Smooth muscle cell (in vitro differentiated cells): Measurements from ENCODE around the gene SEPTIN5. TPM values are rescaled to one million over a fixed set of nuclear protein-coding genes. Genes with fewer than 3 reads are reported as not detected.

Experiments
- DNase-seq: peaks from one replicate; lab custom pipeline; 2025; ENCODE audit not compliant: unreplicated experiment; lab: John Stamatoyannopoulos, UW
- H2AFZ ChIP-seq: fragments of 200-600 bp; sonication (generic); 2 replicates; pipeline ENCODE4 v1.6.0; 2016; ENCODE audit warnings: antibody characterized with exemption, low read depth, mild to moderate bottlenecking
- H3F3A ChIP-seq: fragments of 200-600 bp; sonication (generic); 2 replicates; pipeline ENCODE4 v1.6.0; 2017; ENCODE audit warnings: antibody characterized with exemption, low read depth
- H3K27ac ChIP-seq: fragments of 200-600 bp; sonication (generic); 2 replicates; pipeline ENCODE4 v1.5.1; 2016; ENCODE audit warnings: low read depth, mild to moderate bottlenecking
- H3K27me3 ChIP-seq: fragments of 200-600 bp; sonication (generic); 2 replicates; pipeline ENCODE4 v1.6.1; 2016; ENCODE audit warnings: low read depth, mild to moderate bottlenecking
- H3K36me3 ChIP-seq: fragments of 200-600 bp; sonication (generic); 2 replicates; pipeline ENCODE4 v1.5.1; 2016; ENCODE audit warnings: low read depth
- H3K4me1 ChIP-seq: fragments of 200-600 bp; sonication (generic); 2 replicates; pipeline ENCODE4 v1.5.1; 2016; ENCODE audit warnings: low read depth
- H3K4me2 ChIP-seq: fragments of 200-600 bp; sonication (generic); 2 replicates; pipeline ENCODE4 v1.6.0; 2016; ENCODE audit warnings: mild to moderate bottlenecking
- H3K4me3 ChIP-seq: fragments of 200-600 bp; sonication (generic); 2 replicates; pipeline ENCODE4 v1.5.1; 2016; ENCODE audit warnings: mild to moderate bottlenecking
- H3K79me2 ChIP-seq: fragments of 200-600 bp; sonication (generic); 2 replicates; pipeline ENCODE4 v1.6.0; 2016; ENCODE audit warnings: low read depth, mild to moderate bottlenecking
- H3K9ac ChIP-seq: fragments of 200-600 bp; sonication (generic); 2 replicates; pipeline ENCODE4 v1.6.0; 2016; ENCODE audit warnings: low read depth
- H3K9me3 ChIP-seq: fragments of 200-600 bp; sonication (generic); replicated peaks from 2 replicates; pipeline ENCODE4 v1.5.1; 2016; ENCODE audit warnings: low read depth
- H4K20me1 ChIP-seq: fragments of 200-600 bp; sonication (generic); 2 replicates; pipeline ENCODE4 v1.6.0; 2016; ENCODE audit warnings: low read depth
- CTCF ChIP-seq: fragments of 200-600 bp; sonication (generic); IDR thresholded peaks from 2 replicates; pipeline ENCODE4 v1.5.1; 2017; ENCODE audit warnings: borderline replicate concordance, mild to moderate bottlenecking, antibody characterized with exemption; ENCODE audit not compliant: insufficient read depth, poor library complexity, severe bottlenecking
- whole genome bisulfite sequencing: methylation state at CpG from one replicate; pipeline ENCODE4 v1.1.7; 2016; ENCODE audit warnings: low lambda C conversion rate; 5-methylcytosine and 5-hydroxymethylcytosine counted together
- polyA plus RNA-seq: library from polyadenylated mRNA; unstranded; fragments of >200 nt; fragmentation: Nextera tagmentation; extraction: Ambion mirVana; gene quantifications from 2 replicates; pipeline ENCODE4 v1.2.1, GENCODE V29; 2016
- total RNA-seq: library from RNA; depleted of rRNA; stranded (reverse); fragments of >200 nt; gene quantifications from 2 replicates; pipeline ENCODE4 v1.2.3, GENCODE V29; 2014

Gene SEPTIN5
- total and polyA plus RNA-seq, 2 experiments from 2014 or later = 26.6 to 64.1 TPM

- Histone ChIP-seq H3K27me3 (no peaks in the 10 kb centered on the region), H4K20me1 (no peaks in the 10 kb centered on the region), H3K9me3 (no peaks in the 10 kb centered on the region), H3K4me3 (no peak overlapping the region), H2AFZ (no peak overlapping the region), H3K36me3 (no peaks in the 10 kb centered on the region), H3K4me2 (no peak overlapping the region), H3K27ac (no peak overlapping the region), H3F3A (no peaks in the 10 kb centered on the region), H3K4me1 (no peaks in the 10 kb centered on the region), H3K9ac (no peak overlapping the region), H3K79me2 (no peaks in the 10 kb centered on the region)
- 91% methylated on average over 4 of the region's 4 CpGs for WGBS
- TF ChIP-seq CTCF = no peak
- no peak for DNase-seq
Measured at GRCh38 chr22:19669570-19669969, 44.7 kb upstream of the SEPTIN5 start.

- Histone ChIP-seq H3F3A (no peaks in the 10 kb centered on the region), H3K9me3 (no peaks in the 10 kb centered on the region), H3K79me2 (no peaks in the 10 kb centered on the region), H2AFZ (no peak overlapping the region), H3K9ac (no peak overlapping the region), H3K4me1 (no peaks in the 10 kb centered on the region), H3K4me3 (no peak overlapping the region), H3K4me2 (no peak overlapping the region), H3K27me3 (no peaks in the 10 kb centered on the region), H3K36me3 (no peaks in the 10 kb centered on the region), H4K20me1 (no peaks in the 10 kb centered on the region), H3K27ac (no peak overlapping the region)
- no peak for TF ChIP-seq CTCF
- DNase-seq = no peak
- 90% methylated on average over 3 of the region's 3 CpGs for WGBS
Measured at GRCh38 chr22:19671316-19671715, 43.0 kb upstream of the SEPTIN5 start.

GRCh38 chr22:19672054-19672776, 42.1 kb upstream of the SEPTIN5 start:
- Histone ChIP-seq H3K79me2 (no peaks in the 10 kb centered on the region), H4K20me1 (no peaks in the 10 kb centered on the region), H3K9ac (no peak overlapping the region), H3K4me2 (no peak overlapping the region), H3K36me3 (no peaks in the 10 kb centered on the region), H3F3A (no peaks in the 10 kb centered on the region), H3K27me3 (no peaks in the 10 kb centered on the region), H3K4me3 (no peak overlapping the region), H2AFZ (no peak overlapping the region), H3K9me3 (no peaks in the 10 kb centered on the region), H3K4me1 (no peaks in the 10 kb centered on the region), H3K27ac (no peak overlapping the region)
- TF ChIP-seq CTCF = no peak
- DNase-seq = no peak
- WGBS = 92% methylated on average over 9 of the region's 9 CpGs

- no peaks in the 10 kb centered on the region for H3K79me2 ChIP-seq
- no peak overlapping the region for H3K27ac ChIP-seq
- H4K20me1 ChIP-seq = no peaks in the 10 kb centered on the region
- no peak overlapping the region for H3K4me2 ChIP-seq
- no peaks in the 10 kb centered on the region for H3K4me1 ChIP-seq
- no peak overlapping the region for H2AFZ ChIP-seq
- H3K9ac ChIP-seq = no peak overlapping the region
- no peaks in the 10 kb centered on the region for H3F3A ChIP-seq
- no peaks in the 10 kb centered on the region for H3K36me3 ChIP-seq
- DNase-seq = no peak
- no peak for TF ChIP-seq CTCF
- no peak overlapping the region for H3K4me3 ChIP-seq
- H3K27me3 ChIP-seq = no peaks in the 10 kb centered on the region
- 81% methylated on average over 4 of the region's 4 CpGs for WGBS
- no peaks in the 10 kb centered on the region for H3K9me3 ChIP-seq
Measured at GRCh38 chr22:19673660-19674059, 40.6 kb upstream of the SEPTIN5 start.
